IPS-11a (cell line): Measurements from ENCODE around the gene OSBPL10.
"Not testable (repeated sequence)": the region's sequence is repeated elsewhere in the genome, so short reads cannot be mapped to it uniquely, and the experiment has no call there.

Source experiments
- H3K4me3 ChIP-seq: one replicate; pipeline ENCODE4 v1.5.1; 2013; ENCODE audit warnings: low read depth, low read length, control low read depth

Gene OSBPL10

GRCh38 chr3:31895471-31895870, 85.6 kb downstream of the OSBPL10 start:
- H3K4me3 ChIP-seq: no peak overlapping the region

GRCh38 chr3:31892916-31893573, 88.0 kb downstream of the OSBPL10 start:
- no peak overlapping the region for H3K4me3 ChIP-seq

- no peak overlapping the region for H3K4me3 ChIP-seq
These were observed 88.6 kb downstream of the OSBPL10 start for GRCh38 chr3:31892500-31892899.

- no peak overlapping the region for H3K4me3 ChIP-seq
These were observed 89.1 kb downstream of the OSBPL10 start for GRCh38 chr3:31891876-31892455.

- H3K4me3 ChIP-seq: no peak overlapping the region
These were observed 90.2 kb downstream of the OSBPL10 start for GRCh38 chr3:31890742-31891469.

GRCh38 chr3:31890007-31890406, 91.1 kb downstream of the OSBPL10 start:
- no peak overlapping the region for H3K4me3 ChIP-seq

- no peak overlapping the region for H3K4me3 ChIP-seq
These were observed 95.8 kb downstream of the OSBPL10 start for GRCh38 chr3:31885235-31885634.

- H3K4me3 ChIP-seq: no peak overlapping the region
These were observed 96.8 kb downstream of the OSBPL10 start for GRCh38 chr3:31884251-31884650.

- H3K4me3 ChIP-seq: no peak overlapping the region
These were observed 98.2 kb downstream of the OSBPL10 start for GRCh38 chr3:31882895-31883294.

- H3K4me3 ChIP-seq: no peak overlapping the region
These were observed 98.6 kb downstream of the OSBPL10 start for GRCh38 chr3:31882431-31882830.

- H3K4me3 ChIP-seq: no peak overlapping the region
These were observed 100.5 kb downstream of the OSBPL10 start for GRCh38 chr3:31880482-31881078.

- no peak overlapping the region for H3K4me3 ChIP-seq
These were observed 101.0 kb downstream of the OSBPL10 start for GRCh38 chr3:31880020-31880419.

- no peak overlapping the region for H3K4me3 ChIP-seq
These were observed 101.7 kb downstream of the OSBPL10 start for GRCh38 chr3:31879365-31879764.

GRCh38 chr3:31878231-31878838, 102.7 kb downstream of the OSBPL10 start:
- H3K4me3 ChIP-seq: no peak overlapping the region

- no peak overlapping the region for H3K4me3 ChIP-seq
These were observed 104.7 kb downstream of the OSBPL10 start for GRCh38 chr3:31876331-31876730.

GRCh38 chr3:31875437-31875836, 105.6 kb downstream of the OSBPL10 start:
- H3K4me3 ChIP-seq: no peak overlapping the region

- H3K4me3 ChIP-seq: no peak overlapping the region
These were observed 107.7 kb downstream of the OSBPL10 start for GRCh38 chr3:31873254-31873820.

- H3K4me3 ChIP-seq: no peak overlapping the region
These were observed 109.0 kb downstream of the OSBPL10 start for GRCh38 chr3:31871939-31872507.

GRCh38 chr3:31870111-31870510, 111.0 kb downstream of the OSBPL10 start:
- not testable (repeated sequence) for H3K4me3 ChIP-seq

- no peak overlapping the region for H3K4me3 ChIP-seq
These were observed 112.8 kb downstream of the OSBPL10 start for GRCh38 chr3:31868236-31868635.
